Brain microvascular endothelial cell (primary cell): ENCODE measurements around the gene CHD3.
"Not testable (repeated sequence)": the region's sequence is repeated elsewhere in the genome, so short reads cannot be mapped to it uniquely, and the experiment has no call there.

ENCODE experiments used
- DNase-seq: peaks from one replicate; pipeline ENCODE4 v3.0.0-alpha.2; 2020
- H3K27ac ChIP-seq: fragments of 250-450 bp; sonication (Bioruptor Pico); 2 replicates; pipeline ENCODE4 v1.5.1; 2020; ENCODE audit warnings: mild to moderate bottlenecking, moderate library complexity
- H3K27me3 ChIP-seq: fragments of 250-450 bp; sonication (Bioruptor Pico); replicated peaks from 2 replicates; pipeline ENCODE4 v1.5.1; 2020; ENCODE audit warnings: mild to moderate bottlenecking
- H3K36me3 ChIP-seq: fragments of 250-450 bp; sonication (Bioruptor Pico); replicated peaks from 2 replicates; pipeline ENCODE4 v1.5.1; 2020; ENCODE audit warnings: mild to moderate bottlenecking
- H3K4me3 ChIP-seq: 2 replicates; pipeline ENCODE4 v1.5.1; 2011; ENCODE audit warnings: low read depth, mild to moderate bottlenecking, control low read depth, low read length, moderate library complexity
- in situ Hi-C: cut with HindIII; loops from 2 replicates; pipeline ENCODE4 v1.10.0; 2017; ENCODE audit warnings: low sequenced_read_pairs, low pct_ligation_motif_present
- TF ChIP-seq, protein P1 (sequence below): IDR thresholded peaks from 2 replicates; pipeline ENCODE4 v1.5.1; 2011; ENCODE audit warnings: low read depth, mild to moderate bottlenecking, moderate library complexity, low read length, control low read depth, inconsistent platforms; ENCODE audit errors: missing control alignments

CHD3 gene

DNA sequence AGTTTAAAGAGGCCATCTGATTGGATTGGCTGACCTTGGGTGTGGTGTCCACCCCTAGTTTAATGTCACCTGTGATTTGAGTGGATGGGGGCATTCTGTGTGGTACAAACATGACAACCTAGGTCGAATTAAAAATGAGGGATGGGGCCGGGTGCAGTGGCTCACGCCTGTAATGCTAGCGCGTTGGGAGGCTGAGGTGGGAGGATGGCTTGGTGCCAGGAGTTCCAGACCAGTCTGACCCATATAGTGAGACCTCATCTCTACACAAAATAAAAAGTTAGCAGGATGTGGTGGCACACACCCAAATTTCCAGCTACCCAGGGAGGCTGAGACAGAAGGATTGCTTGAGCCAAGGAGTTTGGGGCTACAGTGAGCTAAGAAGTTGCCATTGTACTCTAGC lies 57.9 kb downstream of the CHD3 start:
- no peak overlapping the region for H3K27ac ChIP-seq
- H3K4me3 ChIP-seq: no peak overlapping the region
- H3K36me3 ChIP-seq: peaks cover 55% of the 10 kb centered on the region
- DNase-seq: no peak
- H3K27me3 ChIP-seq: no peaks in the 10 kb centered on the region
- in situ Hi-C loops: no loop called here
- TF ChIP-seq, protein P1, sequence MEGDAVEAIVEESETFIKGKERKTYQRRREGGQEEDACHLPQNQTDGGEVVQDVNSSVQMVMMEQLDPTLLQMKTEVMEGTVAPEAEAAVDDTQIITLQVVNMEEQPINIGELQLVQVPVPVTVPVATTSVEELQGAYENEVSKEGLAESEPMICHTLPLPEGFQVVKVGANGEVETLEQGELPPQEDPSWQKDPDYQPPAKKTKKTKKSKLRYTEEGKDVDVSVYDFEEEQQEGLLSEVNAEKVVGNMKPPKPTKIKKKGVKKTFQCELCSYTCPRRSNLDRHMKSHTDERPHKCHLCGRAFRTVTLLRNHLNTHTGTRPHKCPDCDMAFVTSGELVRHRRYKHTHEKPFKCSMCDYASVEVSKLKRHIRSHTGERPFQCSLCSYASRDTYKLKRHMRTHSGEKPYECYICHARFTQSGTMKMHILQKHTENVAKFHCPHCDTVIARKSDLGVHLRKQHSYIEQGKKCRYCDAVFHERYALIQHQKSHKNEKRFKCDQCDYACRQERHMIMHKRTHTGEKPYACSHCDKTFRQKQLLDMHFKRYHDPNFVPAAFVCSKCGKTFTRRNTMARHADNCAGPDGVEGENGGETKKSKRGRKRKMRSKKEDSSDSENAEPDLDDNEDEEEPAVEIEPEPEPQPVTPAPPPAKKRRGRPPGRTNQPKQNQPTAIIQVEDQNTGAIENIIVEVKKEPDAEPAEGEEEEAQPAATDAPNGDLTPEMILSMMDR: no peak

DNA sequence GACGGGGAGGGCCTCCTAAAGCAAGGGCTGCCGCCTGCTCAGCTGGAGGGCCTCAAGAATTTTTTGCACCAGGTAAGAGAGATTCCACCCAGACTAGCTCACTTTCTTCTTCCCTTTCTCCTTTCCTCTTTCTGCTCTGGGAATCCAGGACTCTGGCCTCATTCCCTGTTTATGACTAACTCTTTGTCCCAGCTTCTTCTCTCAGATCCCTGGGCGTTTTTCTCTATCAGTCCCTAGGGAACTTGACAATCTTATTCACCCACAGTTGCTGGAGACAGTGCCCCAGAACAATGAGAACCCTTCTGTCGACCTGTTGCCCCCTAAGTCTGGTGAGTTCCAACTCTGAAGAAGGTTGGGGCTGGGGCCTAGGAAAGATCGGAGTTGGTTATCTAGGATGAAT lies 59.1 kb downstream of the CHD3 start:
- TF ChIP-seq, protein P1: no peak
- Histone ChIP-seq H3K36me3 (peaks cover 55% of the 10 kb centered on the region), H3K4me3 (no peak overlapping the region), H3K27me3 (no peaks in the 10 kb centered on the region), H3K27ac (no peak overlapping the region)
- in situ Hi-C loops: no loop called here
- no peak for DNase-seq

DNA sequence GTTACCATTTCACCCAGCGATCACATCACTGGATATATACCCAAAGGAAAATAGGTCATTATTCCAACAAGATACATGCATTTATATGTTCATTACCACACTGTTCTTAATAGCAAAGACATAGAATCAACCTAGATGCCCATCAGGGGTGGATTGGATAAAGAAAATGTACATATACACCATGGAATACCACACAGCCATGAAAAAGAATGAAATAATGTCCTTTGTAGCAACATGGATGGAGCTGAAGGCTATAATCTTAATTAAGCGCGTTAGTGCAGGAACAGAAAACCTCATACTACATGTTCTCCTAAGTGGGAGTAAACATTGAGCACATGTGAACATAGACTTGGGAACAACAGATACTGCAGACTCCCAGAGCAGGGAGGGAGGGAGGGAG lies 62.0 kb downstream of the CHD3 start:
- no peak overlapping the region for H3K27ac ChIP-seq
- in situ Hi-C loops: no loop called here

DNA sequence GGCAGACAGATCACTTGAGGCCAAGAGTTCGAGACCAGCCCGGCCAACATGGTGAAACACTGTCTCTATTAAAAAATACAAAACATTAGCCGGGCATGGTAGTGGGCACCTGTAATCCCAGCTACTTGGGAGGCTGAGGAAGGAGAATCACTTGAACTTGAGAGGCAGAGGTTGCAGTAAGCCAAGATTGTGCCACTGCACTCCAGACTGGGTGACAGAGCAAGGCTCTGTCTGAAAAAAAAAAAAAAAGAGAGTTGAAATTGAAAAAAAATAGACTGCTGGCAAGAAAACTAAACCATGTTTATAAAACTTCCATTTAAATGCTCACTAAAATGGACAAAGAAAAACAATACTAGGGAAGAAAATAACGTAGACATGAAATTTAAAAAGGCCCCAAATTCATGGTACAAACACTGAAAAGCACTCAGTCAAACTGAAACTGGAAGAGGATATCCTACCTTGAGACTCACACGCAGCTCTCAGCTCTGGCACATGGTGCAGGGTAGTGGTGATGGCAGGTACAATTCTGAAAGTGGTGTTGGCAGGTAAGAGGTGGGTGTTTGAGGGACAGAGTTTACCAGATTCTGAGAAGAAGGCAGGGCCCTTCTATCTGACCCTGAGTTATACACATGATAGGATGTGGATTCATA lies 62.7 kb downstream of the CHD3 start:
- TF ChIP-seq, protein P1: no peak
- Histone ChIP-seq H3K4me3 (no peak overlapping the region), H3K36me3 (peaks cover 24% of the 10 kb centered on the region), H3K27me3 (no peaks in the 10 kb centered on the region), H3K27ac (no peak overlapping the region)
- in situ Hi-C loops: no loop called here
- DNase-seq: no peak

More for the DNA sequence above, 62.0 kb downstream of the CHD3 start:
- H3K27me3 ChIP-seq: no peaks in the 10 kb centered on the region
- DNase-seq: no peak
- TF ChIP-seq, protein P1: no peak
- H3K36me3 ChIP-seq: peaks cover 31% of the 10 kb centered on the region
- H3K4me3 ChIP-seq: no peak overlapping the region

DNA sequence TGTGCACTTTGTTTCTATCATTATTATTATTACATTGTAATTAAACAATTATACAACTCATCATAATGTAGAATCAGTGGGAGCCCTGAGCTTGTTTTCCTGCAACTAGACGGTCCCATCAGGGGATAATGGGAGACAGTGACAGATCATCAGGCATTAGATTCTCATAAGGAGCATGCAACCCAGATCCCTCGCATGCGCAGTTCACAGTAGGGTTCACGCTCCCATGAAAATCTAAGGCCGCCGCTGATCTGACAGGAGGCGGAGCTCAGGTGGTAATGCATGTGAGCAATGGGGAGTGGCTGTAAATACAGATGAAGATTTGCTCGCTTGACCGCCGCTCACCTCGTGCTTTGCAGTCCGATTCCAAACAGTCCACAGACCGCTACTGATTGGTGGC lies 64.7 kb downstream of the CHD3 start:
- DNase-seq, H3K4me3 ChIP-seq, H3K36me3 ChIP-seq, in situ Hi-C loops, H3K27ac ChIP-seq, H3K27me3 ChIP-seq: not testable (repeated sequence)

DNA sequence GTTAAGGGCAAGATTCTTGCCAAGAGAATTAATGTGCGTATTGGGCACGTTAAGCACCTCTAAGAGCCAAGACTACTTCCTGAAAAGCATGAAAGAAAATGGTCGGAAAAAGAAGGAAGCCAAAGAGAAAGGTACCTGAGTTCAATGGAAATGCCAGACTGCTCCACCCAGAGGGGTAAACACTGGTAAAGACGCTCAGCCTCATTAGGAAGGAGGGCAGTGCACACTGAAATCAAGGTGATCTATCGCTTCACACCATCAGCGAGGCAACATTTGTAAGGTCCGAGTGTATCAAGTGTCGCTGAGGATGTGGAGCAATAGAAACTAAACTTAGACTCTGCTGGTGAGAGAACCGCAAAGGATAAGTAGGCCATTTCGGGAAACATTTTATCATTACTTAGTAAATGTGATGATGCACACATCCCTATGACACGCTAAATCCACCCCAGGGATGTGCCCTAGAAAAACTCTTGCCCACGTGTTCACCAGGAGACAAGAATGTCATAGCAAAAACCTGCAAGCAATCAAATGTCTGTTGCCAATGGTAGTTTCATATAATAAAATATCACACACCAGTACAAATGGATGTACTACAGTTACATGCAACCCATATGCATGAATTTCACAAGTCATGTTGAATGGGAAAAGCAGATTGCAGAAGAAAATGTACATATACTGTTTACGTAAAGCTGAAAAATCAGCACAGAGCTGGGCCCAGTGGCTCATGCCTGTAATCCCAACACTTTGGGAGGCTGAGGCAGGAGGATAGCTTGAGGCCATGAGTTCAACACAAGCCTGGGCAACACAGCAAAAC lies 67.0 kb downstream of the CHD3 start:
- TF ChIP-seq, protein P1: no peak
- no peak for DNase-seq
- H3K36me3 ChIP-seq: no peaks in the 10 kb centered on the region
- no peak overlapping the region for H3K4me3 ChIP-seq
- no peaks in the 10 kb centered on the region for H3K27me3 ChIP-seq
- in situ Hi-C loops: no loop called here
- no peak overlapping the region for H3K27ac ChIP-seq
